ENCODE data around the gene EIF2AK3. TPM values are rescaled to one million over a fixed set of nuclear protein-coding genes. Genes with fewer than 3 reads are reported as not detected.
A peak's percentile ranks its signal among the peaks of the same experiment; 100 is the strongest.

The EIF2AK3 gene
- total and polyA plus RNA-seq, 2 of the 13 experiments (the other 11 are each of a cell fraction or from before 2014, with no cell fraction given): 10.3 to 30.6 TPM

DNA sequence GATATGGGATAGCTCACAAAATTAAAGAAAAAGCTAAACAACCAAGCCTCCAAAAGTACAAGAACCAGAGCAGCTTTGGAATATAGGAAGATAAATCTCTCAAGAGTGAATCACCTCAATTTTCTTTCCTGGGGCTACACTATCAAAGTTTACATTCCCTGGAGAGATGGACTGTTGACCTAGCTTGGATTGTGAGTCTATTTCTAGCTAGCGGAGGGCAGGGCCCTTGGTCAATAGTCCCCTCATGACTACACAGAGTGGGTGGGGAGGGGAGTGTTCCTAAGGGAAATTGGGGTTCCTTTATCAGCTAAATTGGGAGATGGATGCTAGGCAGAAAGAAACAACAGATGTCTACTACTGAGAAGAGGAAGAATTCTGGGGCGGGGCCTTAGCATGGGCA is 29.9 kb upstream of the EIF2AK3 start (continued):
- TF ChIP-seq IRF2 (CRISPR knock-in tag; IDR thresholded peaks at IDR 0.05): 0 out of 2 replicates have a peak, but pooled peaks have one; percentile 21
- no peak for TF ChIP-seq SAFB2 (CRISPR knock-in tag; IDR thresholded peaks at IDR 0.05; ENCODE audit: borderline replicate concordance, low read depth)
- no peak for TF ChIP-seq JUNB (CRISPR knock-in tag; IDR thresholded peaks at IDR 0.05; ENCODE audit: borderline replicate concordance)
- TF ChIP-seq ZNF879 (CRISPR knock-in tag; IDR thresholded peaks at IDR 0.05): no peak
- no peak for TF ChIP-seq ZMYM4 (CRISPR knock-in tag; IDR thresholded peaks at IDR 0.05)
- TF ChIP-seq ZNF619 (CRISPR knock-in tag; IDR thresholded peaks at IDR 0.05): no peak
- no peak for TF ChIP-seq ZNF33B (CRISPR knock-in tag; IDR thresholded peaks at IDR 0.05)
- TF ChIP-seq ZGPAT (CRISPR knock-in tag; IDR thresholded peaks at IDR 0.05): no peak
- no peak for TF ChIP-seq PRMT3 (CRISPR knock-in tag; IDR thresholded peaks at IDR 0.05; ENCODE audit: borderline replicate concordance, low read depth)
- no peak for TF ChIP-seq MBNL3 (CRISPR knock-in tag; conservative IDR thresholded peaks at IDR 0.05)
- no peak for TF ChIP-seq ZNF768 (CRISPR knock-in tag; IDR thresholded peaks at IDR 0.05)
- TF ChIP-seq, protein P1, sequence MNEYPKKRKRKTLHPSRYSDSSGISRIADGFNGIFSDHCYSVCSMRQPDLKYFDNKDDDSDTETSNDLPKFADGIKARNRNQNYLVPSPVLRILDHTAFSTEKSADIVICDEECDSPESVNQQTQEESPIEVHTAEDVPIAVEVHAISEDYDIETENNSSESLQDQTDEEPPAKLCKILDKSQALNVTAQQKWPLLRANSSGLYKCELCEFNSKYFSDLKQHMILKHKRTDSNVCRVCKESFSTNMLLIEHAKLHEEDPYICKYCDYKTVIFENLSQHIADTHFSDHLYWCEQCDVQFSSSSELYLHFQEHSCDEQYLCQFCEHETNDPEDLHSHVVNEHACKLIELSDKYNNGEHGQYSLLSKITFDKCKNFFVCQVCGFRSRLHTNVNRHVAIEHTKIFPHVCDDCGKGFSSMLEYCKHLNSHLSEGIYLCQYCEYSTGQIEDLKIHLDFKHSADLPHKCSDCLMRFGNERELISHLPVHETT (CRISPR knock-in tag; conservative IDR thresholded peaks at IDR 0.05): no peak
- peak; percentile 38 for TF ChIP-seq HNF4A (CRISPR knock-in tag; IDR thresholded peaks at IDR 0.05)
- no peak for TF ChIP-seq NFKB2 (CRISPR knock-in tag; IDR thresholded peaks at IDR 0.05; ENCODE audit: borderline replicate concordance)
- 0 out of 2 replicates have a peak, but pooled peaks have one; percentile 28 for TF ChIP-seq THAP11 (CRISPR knock-in tag; IDR thresholded peaks at IDR 0.05)
- TF ChIP-seq KLF9 (CRISPR knock-in tag; IDR thresholded peaks at IDR 0.05; ENCODE audit: low read depth): no peak
- peak; percentile 35; the same call in 1 of the 2 replicates for TF ChIP-seq AHDC1 (CRISPR knock-in tag; IDR thresholded peaks at IDR 0.05; ENCODE audit: borderline replicate concordance)
- TF ChIP-seq YEATS4 (CRISPR knock-in tag; IDR thresholded peaks at IDR 0.05; ENCODE audit: borderline replicate concordance): no peak
- TF ChIP-seq NFE2L2 (IDR thresholded peaks at IDR 0.05; ENCODE audit: low read length): no peak
- peak; percentile 50 for TF ChIP-seq TEAD3 (CRISPR knock-in tag; optimal IDR thresholded peaks at IDR 0.05; ENCODE audit: borderline replicate concordance)
- TF ChIP-seq PAX8 (CRISPR knock-in tag; IDR thresholded peaks at IDR 0.05; ENCODE audit: borderline replicate concordance): no peak
- no peak for TF ChIP-seq ATF7-NPFF (CRISPR knock-in tag; IDR thresholded peaks at IDR 0.05; ENCODE audit: low read depth)
- TF ChIP-seq ZSCAN29 (CRISPR knock-in tag; conservative IDR thresholded peaks at IDR 0.05): no peak
- TF ChIP-seq PCBP1 (IDR thresholded peaks at IDR 0.05; ENCODE audit: borderline replicate concordance, low read depth, low read length): no peak
